Measurements from ENCODE around the gene DEFB126.

Gene DEFB126

DNA sequence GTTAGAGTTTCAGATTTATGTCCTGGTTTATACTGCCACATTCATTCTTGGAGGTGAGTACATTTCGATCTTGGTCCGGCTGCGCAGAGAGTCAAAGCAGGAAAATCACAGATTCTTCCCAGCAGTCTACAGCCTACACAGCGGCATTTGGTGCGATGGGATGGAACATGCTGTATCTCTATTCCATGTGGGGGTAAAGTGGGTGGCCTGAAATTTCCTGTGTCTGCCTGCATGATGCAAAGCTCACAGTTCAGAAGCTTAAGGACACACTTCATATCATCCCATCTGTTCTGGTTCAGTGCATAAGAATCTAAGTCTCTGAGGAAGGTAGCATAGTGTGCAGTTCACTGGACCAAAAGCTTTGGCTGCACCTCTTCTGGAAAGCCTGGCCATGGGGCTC is 14.8 kb downstream of the DEFB126 start, which contains the start of gene DEFB127:
Gene DEFB127 (plus strand): TSS at position 301 of the 400 bp plus-strand sequence. CDS start 91 bp downstream, at position 392.
- TF ChIP-seq, protein P1, sequence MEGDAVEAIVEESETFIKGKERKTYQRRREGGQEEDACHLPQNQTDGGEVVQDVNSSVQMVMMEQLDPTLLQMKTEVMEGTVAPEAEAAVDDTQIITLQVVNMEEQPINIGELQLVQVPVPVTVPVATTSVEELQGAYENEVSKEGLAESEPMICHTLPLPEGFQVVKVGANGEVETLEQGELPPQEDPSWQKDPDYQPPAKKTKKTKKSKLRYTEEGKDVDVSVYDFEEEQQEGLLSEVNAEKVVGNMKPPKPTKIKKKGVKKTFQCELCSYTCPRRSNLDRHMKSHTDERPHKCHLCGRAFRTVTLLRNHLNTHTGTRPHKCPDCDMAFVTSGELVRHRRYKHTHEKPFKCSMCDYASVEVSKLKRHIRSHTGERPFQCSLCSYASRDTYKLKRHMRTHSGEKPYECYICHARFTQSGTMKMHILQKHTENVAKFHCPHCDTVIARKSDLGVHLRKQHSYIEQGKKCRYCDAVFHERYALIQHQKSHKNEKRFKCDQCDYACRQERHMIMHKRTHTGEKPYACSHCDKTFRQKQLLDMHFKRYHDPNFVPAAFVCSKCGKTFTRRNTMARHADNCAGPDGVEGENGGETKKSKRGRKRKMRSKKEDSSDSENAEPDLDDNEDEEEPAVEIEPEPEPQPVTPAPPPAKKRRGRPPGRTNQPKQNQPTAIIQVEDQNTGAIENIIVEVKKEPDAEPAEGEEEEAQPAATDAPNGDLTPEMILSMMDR (IDR thresholded peaks at IDR 0.05; ENCODE audit: insufficient read depth, low read length, poor library complexity, severe bottlenecking): no peak
- H3K4me3 ChIP-seq (replicated peaks; ENCODE audit: low read depth, low read length): no peak within 1 kb of the TSS
- H3K27me3 ChIP-seq (replicated peaks; ENCODE audit: control insufficient read depth, insufficient read depth, low read length): no peaks in the 10 kb centered on the region

DNA sequence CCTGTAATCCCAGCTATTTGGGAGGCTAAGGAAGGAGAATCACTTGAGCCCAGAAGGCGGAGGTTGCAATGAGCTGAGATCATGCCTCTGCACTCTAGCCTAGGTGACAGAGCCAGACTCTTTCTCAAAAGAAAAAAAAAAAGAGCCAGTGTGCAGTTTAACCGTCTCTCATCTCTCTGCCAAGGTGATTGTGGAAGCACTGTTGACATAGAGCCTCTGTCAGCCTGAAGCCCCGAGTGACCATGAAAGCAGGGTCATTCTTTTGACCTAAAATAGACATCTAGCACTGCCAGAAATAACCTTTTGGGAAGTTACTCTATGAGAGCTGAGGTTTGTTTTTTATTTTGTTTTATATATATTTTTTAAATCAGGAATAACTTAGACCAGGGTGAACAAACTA is 22.2 kb downstream of the DEFB126 start:
- no peak for DNase-seq (ENCODE audit: extremely low read depth, insufficient read length)
- no peaks in the 10 kb centered on the region for H3K36me3 ChIP-seq (ENCODE audit: control insufficient read depth, insufficient read depth, low read length)
- TF ChIP-seq, protein P1 (IDR thresholded peaks at IDR 0.05; ENCODE audit: insufficient read depth, low read length, poor library complexity, severe bottlenecking): no peak
- no peak overlapping the region for H3K4me3 ChIP-seq (replicated peaks; ENCODE audit: low read depth, low read length)
- no peaks in the 10 kb centered on the region; the same call in 1 of the 2 replicates for H3K27me3 ChIP-seq (replicated peaks; ENCODE audit: control insufficient read depth, insufficient read depth, low read length)

More for the DNA sequence above, 14.8 kb downstream of the DEFB126 start, which contains the start of gene DEFB127:
- no peaks in the 10 kb centered on the region for H3K36me3 ChIP-seq (ENCODE audit: control insufficient read depth, insufficient read depth, low read length)
- DNase-seq (ENCODE audit: extremely low read depth, insufficient read length): no peak

DNA sequence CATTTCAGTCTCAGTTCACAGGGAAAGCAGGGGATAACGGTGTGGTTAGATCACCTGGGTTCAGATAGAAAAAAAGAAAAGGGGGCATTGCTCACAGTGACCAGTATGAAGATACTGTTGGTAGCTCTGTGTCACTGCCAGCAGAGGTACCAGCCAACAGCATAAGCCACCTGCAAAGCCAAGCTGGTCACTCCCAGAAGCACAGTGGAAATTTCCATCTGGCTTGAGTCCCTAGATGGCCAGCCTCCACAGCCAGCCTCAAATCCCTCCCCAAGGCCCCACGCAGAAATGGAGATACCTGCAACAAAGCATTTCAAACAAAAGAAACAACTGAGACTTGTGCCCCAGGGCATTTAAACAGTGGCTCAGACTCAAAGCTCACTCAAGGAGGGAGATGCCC is 26.5 kb downstream of the DEFB126 start:
- TF ChIP-seq, protein P1 (IDR thresholded peaks at IDR 0.05; ENCODE audit: insufficient read depth, low read length, poor library complexity, severe bottlenecking): no peak
- H3K27me3 ChIP-seq (replicated peaks; ENCODE audit: control insufficient read depth, insufficient read depth, low read length): no peaks in the 10 kb centered on the region; the same call in 1 of the 2 replicates
- DNase-seq (ENCODE audit: extremely low read depth, insufficient read length): no peak

DNA sequence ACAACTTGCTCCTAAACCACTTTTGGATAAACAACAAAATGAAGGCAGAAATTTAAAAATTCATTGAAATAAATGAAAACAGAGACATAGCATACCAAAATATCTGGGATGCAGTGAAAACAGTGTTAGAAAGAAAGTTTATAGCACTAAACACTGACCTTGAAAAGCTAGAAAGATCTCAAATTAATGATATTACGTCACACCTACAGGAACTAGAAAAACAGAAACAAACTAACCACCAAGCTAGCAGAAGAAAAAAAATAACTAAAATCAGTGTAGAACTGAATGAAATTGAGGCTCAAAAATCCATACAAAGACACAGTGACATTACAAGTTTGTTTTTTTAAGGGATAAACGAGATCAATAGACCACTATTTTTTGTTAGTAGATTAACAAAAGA is 41.9 kb downstream of the DEFB126 start:
- no peaks in the 10 kb centered on the region for H3K36me3 ChIP-seq (ENCODE audit: control insufficient read depth, insufficient read depth, low read length)
- TF ChIP-seq, protein P1 (IDR thresholded peaks at IDR 0.05; ENCODE audit: insufficient read depth, low read length, poor library complexity, severe bottlenecking): no peak
- H3K27me3 ChIP-seq (replicated peaks; ENCODE audit: control insufficient read depth, insufficient read depth, low read length): no peaks in the 10 kb centered on the region; the same call in 1 of the 2 replicates
- no peak for DNase-seq (ENCODE audit: extremely low read depth, insufficient read length)
- no peak overlapping the region for H3K4me3 ChIP-seq (replicated peaks; ENCODE audit: low read depth, low read length)

More for the DNA sequence above, 26.5 kb downstream of the DEFB126 start:
- H3K36me3 ChIP-seq (ENCODE audit: control insufficient read depth, insufficient read depth, low read length): no peaks in the 10 kb centered on the region
- H3K4me3 ChIP-seq (replicated peaks; ENCODE audit: low read depth, low read length): no peak overlapping the region

DNA sequence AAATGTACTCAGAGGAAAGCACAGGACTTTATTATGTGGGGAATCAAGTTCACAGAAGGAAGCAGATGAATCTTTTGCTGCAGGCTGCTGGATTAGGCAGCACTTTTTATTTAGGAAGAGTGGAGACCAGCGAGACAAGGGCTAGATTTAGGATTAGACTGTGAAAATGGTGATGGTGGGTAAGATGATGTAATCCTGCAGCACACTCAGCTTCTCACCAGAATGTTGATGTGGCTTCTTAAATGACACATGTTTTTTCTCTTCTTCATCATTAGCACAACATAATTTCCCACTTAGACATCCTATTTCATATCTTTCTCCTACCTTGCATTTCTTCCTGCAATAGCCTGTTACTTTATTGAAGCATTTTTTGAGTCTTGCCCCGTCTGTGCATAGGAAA is 45.3 kb downstream of the DEFB126 start:
- TF ChIP-seq, protein P1 (IDR thresholded peaks at IDR 0.05; ENCODE audit: insufficient read depth, low read length, poor library complexity, severe bottlenecking): no peak
- no peak for DNase-seq (ENCODE audit: extremely low read depth, insufficient read length)
- H3K27me3 ChIP-seq (replicated peaks; ENCODE audit: control insufficient read depth, insufficient read depth, low read length): peaks cover 3% of the 10 kb centered on the region; the same call in 1 of the 2 replicates
- no peaks in the 10 kb centered on the region for H3K36me3 ChIP-seq (ENCODE audit: control insufficient read depth, insufficient read depth, low read length)
- H3K4me3 ChIP-seq (replicated peaks; ENCODE audit: low read depth, low read length): no peak overlapping the region

DNA sequence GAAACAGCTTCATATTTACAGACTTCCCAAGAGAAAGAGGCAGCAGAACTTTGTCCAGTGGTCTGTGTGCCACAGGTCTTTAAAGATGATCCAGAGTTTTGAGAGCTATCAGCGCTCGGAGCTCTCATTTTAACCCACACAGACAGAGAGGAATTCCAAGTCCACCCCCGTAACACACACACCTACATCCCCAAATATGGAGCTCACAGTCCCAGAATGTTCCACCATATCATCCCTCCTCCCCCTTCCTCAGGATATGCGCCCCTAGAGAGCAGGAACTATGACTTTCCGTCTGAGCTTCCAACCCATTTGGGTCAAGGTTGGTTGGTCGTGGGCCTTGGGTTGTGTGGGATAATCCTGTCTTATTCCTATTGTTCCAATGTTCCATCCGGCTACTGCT is 47.2 kb downstream of the DEFB126 start, which contains the start of gene DEFB128:
Gene DEFB128 (minus strand): TSS at position 101 of the 400 bp plus-strand sequence. CDS start 88 bp downstream, at position 13.
- no peak within 1 kb of the TSS for H3K4me3 ChIP-seq (replicated peaks; ENCODE audit: low read depth, low read length)
- H3K36me3 ChIP-seq (ENCODE audit: control insufficient read depth, insufficient read depth, low read length): no peaks in the 10 kb centered on the region
- TF ChIP-seq, protein P1 (IDR thresholded peaks at IDR 0.05; ENCODE audit: insufficient read depth, low read length, poor library complexity, severe bottlenecking): no peak
- H3K27me3 ChIP-seq (replicated peaks; ENCODE audit: control insufficient read depth, insufficient read depth, low read length): peaks cover 3% of the 10 kb centered on the region; the same call in 1 of the 2 replicates
- no peak for DNase-seq (ENCODE audit: extremely low read depth, insufficient read length)

All from GM06990 (cell line).